Left ventricle myocardium superior (tissue), 1 donor: ENCODE measurements around the gene LZTR1. TPM values are rescaled to one million over a fixed set of nuclear protein-coding genes. Genes with fewer than 3 reads are reported as not detected.

ENCODE experiments used
- ATAC-seq: fragments of 200-7000 bp; cut with Tn5 transposase; one replicate; pipeline ENCODE4 v1.9.1; 2020; ENCODE audit warnings: mild to moderate bottlenecking, moderate library complexity
- DNase-seq: peaks from one replicate; pipeline ENCODE4 v3.0.0-alpha.2; 2020
- intact Hi-C: fragments of 100-400 bp; cut with micrococcal nuclease; formaldehyde crosslinking; loops from one replicate; pipeline ENCODE4 v1.11.0; 2022
- total RNA-seq: library from RNA; stranded (reverse); fragmentation: NEBNext Ultra II Directional; extraction: Animal tissue kit (Norgen Biotek cat#: 25700); gene quantifications from one replicate; pipeline ENCODE4 v1.2.1, GENCODE V29; 2021
- donor health status: DM: no; HTN: yes; CAD: no; lungs with severe emphysema.

LZTR1 gene
- total RNA-seq, 1 donor from 2014 or later, result 24.4 TPM

- intact Hi-C loops, result no loop called here
- ATAC-seq (no peak), DNase-seq (no peak)
Measured at GRCh38 chr22:20992056-20992442, 10.0 kb downstream of the LZTR1 start.

GRCh38 chr22:20992456-20993303 lies 10.6 kb downstream of the LZTR1 start:
- intact Hi-C loops, result no loop called here
- no peak for DNase-seq
- no peak for ATAC-seq

GRCh38 chr22:20993304-20994127 lies 11.4 kb downstream of the LZTR1 start:
- intact Hi-C loops, result no loop called here
- no peak for DNase-seq
- no peak for ATAC-seq

GRCh38 chr22:20994128-20994901 lies 12.2 kb downstream of the LZTR1 start:
- no peak for DNase-seq
- intact Hi-C loops, result no loop called here
- no peak for ATAC-seq

GRCh38 chr22:20994902-20995241 lies 12.8 kb downstream of the LZTR1 start:
- no peak for ATAC-seq
- no peak for DNase-seq
- intact Hi-C loops, result no loop called here

- intact Hi-C loops, result no loop called here
- ATAC-seq, result no peak
- DNase-seq, result no peak
Measured at GRCh38 chr22:20995329-20996030, 13.4 kb downstream of the LZTR1 start.

- intact Hi-C loops, result no loop called here
- no peak for DNase-seq
Measured at GRCh38 chr22:20996031-20996410, 13.9 kb downstream of the LZTR1 start.

GRCh38 chr22:20996598-20997535 lies 14.8 kb downstream of the LZTR1 start:
- ATAC-seq, result no peak
- intact Hi-C loops, result no loop called here
- no peak for DNase-seq

More at GRCh38 chr22:20996031-20996410, 13.9 kb downstream of the LZTR1 start:
- ATAC-seq, result no peak

- DNase-seq, result no peak
- intact Hi-C loops, result no loop called here
- no peak for ATAC-seq
Measured at GRCh38 chr22:20997536-20998257, 15.6 kb downstream of the LZTR1 start.

- ATAC-seq (no peak), DNase-seq (no peak)
- intact Hi-C loops, result no loop called here
Measured at GRCh38 chr22:20998411-20999336, 16.6 kb downstream of the LZTR1 start.

GRCh38 chr22:20999350-21000206 lies 17.5 kb downstream of the LZTR1 start:
- ATAC-seq (no peak), DNase-seq (no peak)
- intact Hi-C loops, result no loop called here

GRCh38 chr22:21000207-21000986 lies 18.3 kb downstream of the LZTR1 start:
- intact Hi-C loops, result no loop called here
- ATAC-seq, result no peak
- DNase-seq, result no peak

- DNase-seq (no peak), ATAC-seq (peak; percentile 19)
- intact Hi-C loops, result no loop called here
Measured at GRCh38 chr22:21000987-21001600, 19.0 kb downstream of the LZTR1 start.

- peak; percentile 99 for DNase-seq
- intact Hi-C loops, result no loop called here
- peak; percentile 96 for ATAC-seq
Measured at GRCh38 chr22:21001601-21002325, 19.7 kb downstream of the LZTR1 start, which contains the start of gene THAP7. THAP7 (minus strand) TSS chr22:21002118; CDS start chr22:21001911, 207 bp downstream.
